Common myeloid progenitor, CD34-positive (primary cell): ENCODE measurements around the gene RPN2.

Experiments
- CTCF ChIA-PET: fragments of 350-600 bp; sonication (Branson Sonifier 250); formaldehyde crosslinking; loops from one replicate; lab custom pipeline; 2021; ENCODE audit warnings: antibody characterized with exemption; lab: Charles Lee
- POLR2A ChIA-PET: fragments of 350-600 bp; sonication (Branson Sonifier 250); formaldehyde crosslinking; loops from one replicate; lab custom pipeline; 2021; ENCODE audit warnings: antibody characterized with exemption; lab: Charles Lee
- DNase-seq, 3 donors: peaks; one replicate each; pipeline versions ENCODE4 v3.0.0 to v3.0.0-alpha.2; 2013
- H3K27ac ChIP-seq, 2 experiments: 1 replicate in 1 of 2; 2 replicates in 1 of 2; pipeline ENCODE4 v1.7.0; 2013; ENCODE audit warnings: inconsistent platforms in 2 of 2, low read length in 2 of 2, mild to moderate bottlenecking in 2 of 2, low read depth in 1 of 2, moderate library complexity in 1 of 2; ENCODE audit not compliant: severe bottlenecking in 2 of 2, insufficient read depth in 1 of 2, poor library complexity in 1 of 2
- H3K27me3 ChIP-seq, 5 experiments: replicated peaks in 2 of 5; 1 replicate in 3 of 5; 2 replicates in 2 of 5; pipeline versions ENCODE4 v1.6.1 to v1.7.0; 2013; ENCODE audit warnings: low read length in 4 of 5, mild to moderate bottlenecking in 2 of 5, moderate library complexity in 2 of 5, inconsistent platforms in 1 of 5; ENCODE audit not compliant: insufficient read depth in 5 of 5, control insufficient read depth in 4 of 5
- H3K36me3 ChIP-seq, 4 experiments: 1 replicate in 2 of 4; 2 replicates in 2 of 4; pipeline versions ENCODE4 v1.6.1 to v1.7.0; 2013; ENCODE audit warnings: low read length in 3 of 4, control low read depth in 1 of 4, mild to moderate bottlenecking in 1 of 4; ENCODE audit not compliant: control insufficient read depth in 4 of 4, insufficient read depth in 4 of 4
- H3K4me1 ChIP-seq, 4 experiments: 1 replicate in 3 of 4; 2 replicates in 1 of 4; pipeline versions ENCODE4 v1.6.1 to v1.7.1; 2013; ENCODE audit warnings: low read length in 3 of 4, mild to moderate bottlenecking in 3 of 4, control low read depth in 1 of 4, inconsistent platforms in 1 of 4, moderate library complexity in 1 of 4; ENCODE audit not compliant: control insufficient read depth in 4 of 4, insufficient read depth in 4 of 4; ENCODE audit errors: control extremely low read depth in 1 of 4
- H3K4me3 ChIP-seq, 7 experiments: 1 replicate in 4 of 7; 2 replicates in 3 of 7; pipeline versions ENCODE4 v1.5.1 to v1.7.0; 2013; ENCODE audit warnings: mild to moderate bottlenecking in 7 of 7, low read length in 6 of 7, moderate library complexity in 6 of 7, inconsistent platforms in 2 of 7, low read depth in 2 of 7, control low read depth in 1 of 7; ENCODE audit not compliant: insufficient read depth in 4 of 7, control insufficient read depth in 1 of 7; ENCODE audit errors: extremely low read depth in 1 of 7
- H3K9me3 ChIP-seq, 5 experiments: 1 replicate in 4 of 5; 2 replicates in 1 of 5; pipeline versions ENCODE4 v1.6.1 to v1.7.1; 2013; ENCODE audit warnings: low read length in 4 of 5, mild to moderate bottlenecking in 2 of 5, inconsistent platforms in 1 of 5, low read depth in 1 of 5, moderate library complexity in 1 of 5; ENCODE audit not compliant: control insufficient read depth in 4 of 5, insufficient read depth in 2 of 5; ENCODE audit errors: control extremely low read depth in 1 of 5
- WGBS: methylation state at CpG from one replicate; pipeline ENCODE4 v1.1.5; 2013; ENCODE audit not compliant: insufficient coverage; 5-methylcytosine and 5-hydroxymethylcytosine counted together

The RPN2 gene

GRCh38 chr20:37251825-37252477 is 72.8 kb downstream of the RPN2 start:
- POLR2A ChIA-PET, result interaction anchor here (0.7 kb wide), 1 partner anchor 661 kb away, joined by 3 read pairs; no protein-coding TSS in a partner anchor
- Histone ChIP-seq H3K4me3 (no peak overlapping the region), H3K9me3 (peaks cover 0 to 3% (median 0%) of the 10 kb centered on the region in 5 experiments), H3K4me1 (peaks cover 0 to 4% (median 0%) of the 10 kb centered on the region in 4 experiments), H3K27me3 (no peaks in the 10 kb centered on the region), H3K27ac (no peak overlapping the region), H3K36me3 (no peaks in the 10 kb centered on the region)
- CTCF ChIA-PET, result interaction anchor here (1.9 kb wide), 1 partner anchor 19 kb away, joined by 5 read pairs; no protein-coding TSS in a partner anchor
- no peak for DNase-seq
- WGBS, result 78% methylated on average over 15 of the region's 15 CpGs

GRCh38 chr20:37253087-37253486 is 74.0 kb downstream of the RPN2 start:
- ChIA-PET POLR2A (interaction anchor here (0.7 kb wide), 1 partner anchor 167 kb away, joined by 3 read pairs; no protein-coding TSS in a partner anchor), CTCF (no interaction called here)
- Histone ChIP-seq H3K4me3 (no peak overlapping the region), H3K9me3 (peaks cover 0 to 3% (median 0%) of the 10 kb centered on the region in 5 experiments), H3K27me3 (no peaks in the 10 kb centered on the region), H3K4me1 (peaks cover 0 to 4% (median 0%) of the 10 kb centered on the region in 4 experiments), H3K36me3 (no peaks in the 10 kb centered on the region), H3K27ac (no peak overlapping the region)
- no peak for DNase-seq
- WGBS, result 99% methylated on average over 10 of the region's 12 CpGs

GRCh38 chr20:37254114-37254878 is 75.2 kb downstream of the RPN2 start:
- H3K27ac ChIP-seq, result no peak overlapping the region
- CTCF ChIA-PET, result no interaction called here
- WGBS, result 100% methylated on average over 2 of the region's 7 CpGs
- peaks cover 0 to 4% (median 0%) of the 10 kb centered on the region in 4 experiments for H3K4me1 ChIP-seq
- POLR2A ChIA-PET, result no interaction called here
- DNase-seq, result peak in 2 of 3 donors; percentile 20 to 37
- H3K4me3 ChIP-seq, result no peak overlapping the region
- H3K27me3 ChIP-seq, result no peaks in the 10 kb centered on the region
- peaks cover 0 to 3% (median 0%) of the 10 kb centered on the region in 5 experiments for H3K9me3 ChIP-seq
- no peaks in the 10 kb centered on the region for H3K36me3 ChIP-seq

GRCh38 chr20:37256286-37256685 is 77.2 kb downstream of the RPN2 start:
- CTCF ChIA-PET, result interaction anchor here (0.6 to 1.5 kb wide), 4 partner anchors 9 to 1407 kb away, joined by 3 to 6 read pairs (median 4); no protein-coding TSS in a partner anchor
- Histone ChIP-seq H3K27ac (no peak overlapping the region), H3K4me1 (peaks cover 0 to 4% (median 0%) of the 10 kb centered on the region in 4 experiments), H3K9me3 (peaks cover 0 to 3% (median 0%) of the 10 kb centered on the region in 5 experiments), H3K4me3 (no peak overlapping the region), H3K36me3 (no peaks in the 10 kb centered on the region), H3K27me3 (no peaks in the 10 kb centered on the region)
- WGBS, result 97% methylated on average over 9 of the region's 11 CpGs
- POLR2A ChIA-PET, result no interaction called here
- DNase-seq, result no peak

- H3K27me3 ChIP-seq, result no peaks in the 10 kb centered on the region
- no peaks in the 10 kb centered on the region for H3K36me3 ChIP-seq
- H3K4me1 ChIP-seq, result no peaks in the 10 kb centered on the region
- H3K4me3 ChIP-seq, result no peak overlapping the region
- no peak for DNase-seq
- no peak overlapping the region for H3K27ac ChIP-seq
- 100% methylated on average over 1 of the region's 2 CpGs for WGBS
- CTCF ChIA-PET, result interaction anchor here (0.7 kb wide), 1 partner anchor 66 kb away, joined by 3 read pairs; no protein-coding TSS in a partner anchor
- POLR2A ChIA-PET, result no interaction called here
- H3K9me3 ChIP-seq, result peaks cover 0 to 3% (median 0%) of the 10 kb centered on the region in 5 experiments
Measured at GRCh38 chr20:37257530-37257929, 78.4 kb downstream of the RPN2 start.

- ChIA-PET POLR2A (no interaction called here), CTCF (interaction anchor here (0.7 kb wide), 1 partner anchor 66 kb away, joined by 3 read pairs; no protein-coding TSS in a partner anchor)
- DNase-seq, result no peak
- Histone ChIP-seq H3K27ac (no peak overlapping the region), H3K4me1 (no peaks in the 10 kb centered on the region), H3K27me3 (no peaks in the 10 kb centered on the region), H3K4me3 (no peak overlapping the region), H3K9me3 (peaks cover 0 to 3% (median 0%) of the 10 kb centered on the region in 5 experiments), H3K36me3 (no peaks in the 10 kb centered on the region)
- WGBS, result 96% methylated on average over 7 of the region's 9 CpGs
Measured at GRCh38 chr20:37257988-37258387, 78.9 kb downstream of the RPN2 start.
